ENCODE measurements around the gene KREMEN1.
"Not testable (repeated sequence)": the region's sequence is repeated elsewhere in the genome, so short reads cannot be mapped to it uniquely, and the experiment has no call there.

The KREMEN1 gene

GRCh38 chr22:29030618-29031226 lies 42.1 kb upstream of the KREMEN1 start:
- TF ChIP-seq, protein P1, sequence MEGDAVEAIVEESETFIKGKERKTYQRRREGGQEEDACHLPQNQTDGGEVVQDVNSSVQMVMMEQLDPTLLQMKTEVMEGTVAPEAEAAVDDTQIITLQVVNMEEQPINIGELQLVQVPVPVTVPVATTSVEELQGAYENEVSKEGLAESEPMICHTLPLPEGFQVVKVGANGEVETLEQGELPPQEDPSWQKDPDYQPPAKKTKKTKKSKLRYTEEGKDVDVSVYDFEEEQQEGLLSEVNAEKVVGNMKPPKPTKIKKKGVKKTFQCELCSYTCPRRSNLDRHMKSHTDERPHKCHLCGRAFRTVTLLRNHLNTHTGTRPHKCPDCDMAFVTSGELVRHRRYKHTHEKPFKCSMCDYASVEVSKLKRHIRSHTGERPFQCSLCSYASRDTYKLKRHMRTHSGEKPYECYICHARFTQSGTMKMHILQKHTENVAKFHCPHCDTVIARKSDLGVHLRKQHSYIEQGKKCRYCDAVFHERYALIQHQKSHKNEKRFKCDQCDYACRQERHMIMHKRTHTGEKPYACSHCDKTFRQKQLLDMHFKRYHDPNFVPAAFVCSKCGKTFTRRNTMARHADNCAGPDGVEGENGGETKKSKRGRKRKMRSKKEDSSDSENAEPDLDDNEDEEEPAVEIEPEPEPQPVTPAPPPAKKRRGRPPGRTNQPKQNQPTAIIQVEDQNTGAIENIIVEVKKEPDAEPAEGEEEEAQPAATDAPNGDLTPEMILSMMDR (IDR thresholded peaks at IDR 0.05; ENCODE audit: low read depth, low read length) = no peak
- DNase-seq (ENCODE audit: extremely low read depth, low read depth) = no peak

DNA sequence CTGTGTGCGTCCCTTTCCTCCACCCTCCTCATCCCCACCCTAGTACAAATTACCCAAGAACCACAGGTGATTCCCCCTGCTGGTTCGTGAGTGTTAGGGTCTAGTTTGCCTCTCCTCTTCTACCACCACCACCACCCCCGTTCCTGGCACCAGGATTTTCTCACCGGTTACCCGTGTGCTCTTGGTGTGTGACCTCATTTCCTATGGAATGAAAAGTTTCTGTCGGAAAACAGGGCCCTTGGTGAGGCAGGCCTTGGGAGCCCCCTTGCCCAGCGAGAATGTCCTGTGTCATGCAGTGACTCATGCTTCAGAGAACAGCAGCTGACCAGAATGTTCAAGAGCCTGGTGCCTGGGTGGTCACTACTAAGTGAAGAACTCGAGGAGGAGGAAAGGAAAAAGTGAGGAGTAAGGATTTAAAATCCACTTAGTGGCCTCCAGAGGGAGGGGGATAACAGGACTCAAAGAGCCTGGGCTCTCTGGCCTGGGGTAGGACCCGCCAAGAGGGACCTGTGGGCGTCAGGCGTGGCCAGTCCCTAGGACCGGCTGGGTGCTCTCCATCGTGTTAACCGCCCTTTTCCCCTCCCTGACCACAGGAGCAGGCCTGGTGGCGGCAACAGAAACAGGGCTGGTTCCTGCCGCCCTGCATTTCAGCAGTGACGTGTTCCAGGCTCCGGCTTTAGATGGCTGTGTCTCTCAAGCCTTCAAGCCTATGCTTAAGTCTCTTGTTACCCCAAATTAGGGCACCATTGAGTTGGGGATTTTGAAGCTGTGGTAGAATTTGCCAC lies 41.4 kb upstream of the KREMEN1 start:
- no peak for DNase-seq (ENCODE audit: extremely low read depth, low read depth)
- TF ChIP-seq, protein P1 (IDR thresholded peaks at IDR 0.05; ENCODE audit: low read depth, low read length) = no peak; the same call in none of the 2 replicates

- TF ChIP-seq, protein P1 (IDR thresholded peaks at IDR 0.05; ENCODE audit: low read depth, low read length) = no peak
- DNase-seq (ENCODE audit: extremely low read depth, low read depth) = no peak
These were observed 40.8 kb upstream of the KREMEN1 start for GRCh38 chr22:29032014-29032475.

- TF ChIP-seq, protein P1 (IDR thresholded peaks at IDR 0.05; ENCODE audit: low read depth, low read length) = no peak
- no peak for DNase-seq (ENCODE audit: extremely low read depth, low read depth)
These were observed 40.3 kb upstream of the KREMEN1 start for GRCh38 chr22:29032584-29032983.

- TF ChIP-seq, protein P1 (IDR thresholded peaks at IDR 0.05; ENCODE audit: low read depth, low read length) = no peak
- no peak for DNase-seq (ENCODE audit: extremely low read depth, low read depth)
These were observed 35.4 kb upstream of the KREMEN1 start for GRCh38 chr22:29037340-29037932.

- DNase-seq (ENCODE audit: extremely low read depth, low read depth) = no peak
- TF ChIP-seq, protein P1 (IDR thresholded peaks at IDR 0.05; ENCODE audit: low read depth, low read length) = no peak
These were observed 33.7 kb upstream of the KREMEN1 start for GRCh38 chr22:29039148-29039547.

DNA sequence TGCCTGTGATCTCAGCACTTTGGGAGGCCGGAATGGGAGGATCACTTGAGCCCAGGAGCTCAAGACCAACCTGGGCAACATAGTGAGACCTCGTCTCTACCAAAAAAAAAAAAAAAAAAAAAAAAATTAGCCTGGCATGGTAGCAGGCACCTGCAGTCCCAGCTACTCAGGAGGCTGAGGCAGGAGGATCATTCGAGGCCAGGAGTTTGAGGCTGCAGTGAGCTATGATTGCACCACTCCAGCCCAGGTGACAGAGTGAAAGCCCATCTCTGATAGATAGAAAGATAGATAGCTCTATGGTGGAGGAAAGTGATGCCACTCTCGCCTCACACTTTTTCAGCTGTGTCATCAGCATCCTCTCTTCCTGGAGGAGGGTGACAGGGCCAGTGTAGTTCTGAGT lies 33.2 kb upstream of the KREMEN1 start:
- DNase-seq (ENCODE audit: extremely low read depth, low read depth) = not testable (repeated sequence)
